ENCODE results near the gene ALDOC. TPM values are rescaled to one million over a fixed set of nuclear protein-coding genes. Genes with fewer than 3 reads are reported as not detected.

ALDOC gene
- total and polyA plus RNA-seq, 10 donors, result 16.9 to 64.4 (median 31.6) TPM

DNA sequence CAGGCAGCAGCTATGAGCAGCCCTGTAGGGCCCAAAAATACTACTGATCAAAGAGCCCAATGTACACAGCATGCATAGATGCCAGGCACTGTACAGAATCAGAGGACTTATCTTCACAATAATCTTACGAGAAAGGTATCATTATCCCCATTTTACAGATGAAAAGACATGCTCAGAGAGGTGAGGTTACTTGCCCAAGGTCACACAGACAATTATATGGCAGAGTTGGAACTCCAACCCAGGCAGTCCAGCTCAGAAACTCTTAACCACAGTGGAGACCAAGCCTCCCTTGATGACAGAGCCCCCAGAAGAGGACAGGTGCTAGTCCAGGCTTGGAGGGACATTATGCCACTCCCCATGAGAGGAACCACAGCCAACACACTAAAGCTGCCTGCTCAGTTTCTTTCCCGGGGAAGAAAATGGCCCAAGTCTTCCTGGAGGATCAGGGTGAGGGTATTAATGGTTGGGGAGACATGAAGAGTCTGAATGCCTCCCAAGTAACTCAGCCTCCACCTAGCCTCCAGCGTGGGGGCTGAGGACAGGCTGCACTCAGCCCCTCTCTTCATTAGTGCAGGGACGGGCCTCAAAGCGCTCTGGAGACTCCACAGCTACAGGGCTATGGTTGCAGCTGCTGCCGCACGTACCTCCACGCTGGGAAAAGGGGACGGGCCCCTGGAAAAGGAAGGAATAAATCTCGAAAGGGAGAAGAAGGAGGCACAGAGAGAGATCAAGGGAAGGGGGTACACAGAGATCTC lies 25.1 kb downstream of the ALDOC start:
- Histone ChIP-seq H3K4me1 (peaks cover 38 to 77% (median 60%) of the 10 kb centered on the region in 6 donors), H3K27me3 (replicated peaks in 1 of 7) (no peaks in the 10 kb centered on the region), H3K36me3 (peaks cover 0 to 47% (median 40%) of the 10 kb centered on the region in 6 donors), H3K27ac (peak overlapping the region in 7 of 8 donors; percentile 42 to 90 (median 84)), H3K4me3 (peak overlapping the region; percentile 67 to 99 (median 91)), H3K9me3 (no peaks in the 10 kb centered on the region)
- 21 to 34% (median 25%) methylated on average over 8 to 10 of the region's 10 CpGs for WGBS, 5 donors
- peak; percentile 76 for DNase-seq
- intact Hi-C loops (cut with DNase I; ENCODE audit: low total_unique reads), result no loop called here
- TF ChIP-seq POLR2AphosphoS5 (IDR thresholded peaks at IDR 0.05) (no peak), POLR2A (IDR thresholded peaks at IDR 0.05) (no peak)

DNA sequence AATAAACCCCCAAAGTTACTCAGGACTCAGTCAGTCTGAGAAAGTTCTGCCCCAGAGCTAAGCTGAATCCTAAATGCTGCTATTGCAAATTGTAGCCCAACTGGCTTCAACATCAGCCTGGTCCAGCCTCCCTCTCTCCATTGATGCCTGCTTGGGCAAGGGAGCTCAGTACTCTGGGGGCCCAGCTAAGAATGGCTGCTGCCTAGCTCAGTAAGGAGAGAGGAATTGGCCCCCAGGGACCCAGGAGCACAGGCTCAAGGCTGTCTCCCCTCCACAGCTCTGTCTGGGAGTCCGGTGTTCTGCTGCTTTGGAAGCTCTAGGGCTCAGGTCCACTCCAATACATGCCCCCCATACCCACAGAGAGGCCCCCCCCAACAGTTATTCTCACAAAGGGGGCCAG lies 25.8 kb downstream of the ALDOC start:
- Histone ChIP-seq H3K36me3 (peaks cover 0 to 47% (median 36%) of the 10 kb centered on the region in 6 donors), H3K4me3 (peak overlapping the region in 1 of 8 donors; percentile 99), H3K27me3 (replicated peaks in 1 of 7) (no peaks in the 10 kb centered on the region), H3K9me3 (no peaks in the 10 kb centered on the region), H3K27ac (peak overlapping the region in 5 of 8 donors; percentile 39 to 90 (median 87)), H3K4me1 (peaks cover 38 to 79% (median 60%) of the 10 kb centered on the region in 6 donors)
- peak; percentile 54 for DNase-seq
- TF ChIP-seq POLR2AphosphoS5 (IDR thresholded peaks at IDR 0.05) (no peak), POLR2A (IDR thresholded peaks at IDR 0.05) (no peak)
- TF ChIP-seq, protein P1, sequence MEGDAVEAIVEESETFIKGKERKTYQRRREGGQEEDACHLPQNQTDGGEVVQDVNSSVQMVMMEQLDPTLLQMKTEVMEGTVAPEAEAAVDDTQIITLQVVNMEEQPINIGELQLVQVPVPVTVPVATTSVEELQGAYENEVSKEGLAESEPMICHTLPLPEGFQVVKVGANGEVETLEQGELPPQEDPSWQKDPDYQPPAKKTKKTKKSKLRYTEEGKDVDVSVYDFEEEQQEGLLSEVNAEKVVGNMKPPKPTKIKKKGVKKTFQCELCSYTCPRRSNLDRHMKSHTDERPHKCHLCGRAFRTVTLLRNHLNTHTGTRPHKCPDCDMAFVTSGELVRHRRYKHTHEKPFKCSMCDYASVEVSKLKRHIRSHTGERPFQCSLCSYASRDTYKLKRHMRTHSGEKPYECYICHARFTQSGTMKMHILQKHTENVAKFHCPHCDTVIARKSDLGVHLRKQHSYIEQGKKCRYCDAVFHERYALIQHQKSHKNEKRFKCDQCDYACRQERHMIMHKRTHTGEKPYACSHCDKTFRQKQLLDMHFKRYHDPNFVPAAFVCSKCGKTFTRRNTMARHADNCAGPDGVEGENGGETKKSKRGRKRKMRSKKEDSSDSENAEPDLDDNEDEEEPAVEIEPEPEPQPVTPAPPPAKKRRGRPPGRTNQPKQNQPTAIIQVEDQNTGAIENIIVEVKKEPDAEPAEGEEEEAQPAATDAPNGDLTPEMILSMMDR (IDR thresholded peaks at IDR 0.05 in 8 of 11, conservative IDR thresholded peaks at IDR 0.05 in 3 of 11), result no peak
- intact Hi-C loops (cut with DNase I; ENCODE audit: low total_unique reads), result no loop called here
- WGBS, 5 donors, result 73 to 100% (median 94%) methylated on average over 1 of the region's 1 CpG

DNA sequence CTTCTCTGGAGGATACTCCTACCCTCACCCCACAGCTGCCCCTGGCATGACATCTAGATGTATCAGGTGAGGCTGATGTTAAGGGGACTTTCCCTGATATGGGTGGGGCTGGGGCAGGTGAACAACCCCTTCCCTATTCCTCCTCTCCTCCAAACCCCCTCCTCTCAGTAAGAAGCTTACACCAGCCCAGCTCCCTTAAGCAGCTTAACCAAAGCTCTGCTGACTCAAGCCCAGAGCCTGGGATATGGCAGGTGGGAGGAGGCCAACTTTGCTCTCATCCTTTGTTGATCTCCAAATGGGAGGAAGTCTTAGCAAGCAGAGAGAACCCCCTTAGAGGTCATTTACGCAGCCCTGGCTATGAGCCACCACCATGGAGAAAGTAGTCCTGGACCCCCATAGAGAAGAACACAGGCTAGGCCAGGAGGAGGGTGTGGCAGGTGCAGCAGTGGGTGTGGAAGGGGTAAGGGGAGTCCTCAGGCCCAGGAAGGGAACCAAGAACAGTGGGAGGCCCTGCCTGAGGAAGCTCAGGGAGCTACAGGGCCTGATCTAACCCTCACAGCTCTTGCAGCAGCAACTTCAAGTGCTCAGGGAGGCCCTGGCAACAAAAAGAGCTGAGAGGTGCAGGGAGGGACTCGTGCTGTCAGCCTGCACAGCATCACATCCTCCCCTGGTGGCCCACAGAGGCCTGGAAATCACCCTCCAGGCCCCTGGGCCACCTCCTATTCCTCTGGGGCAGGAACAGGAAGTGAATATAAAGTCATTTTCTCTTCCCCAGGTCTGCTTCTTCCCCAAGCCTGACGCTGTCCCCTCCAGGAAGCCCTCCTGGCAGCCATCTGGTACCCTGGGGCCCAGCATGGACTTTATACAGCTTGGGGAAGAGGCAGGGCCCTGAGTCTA lies 27.2 kb downstream of the ALDOC start:
- H3K27me3 ChIP-seq (replicated peaks in 1 of 7), result no peaks in the 10 kb centered on the region
- intact Hi-C loops (cut with DNase I; ENCODE audit: low total_unique reads), result loop anchor here (5.0 kb wide), 1 partner anchor 63 kb away; the partner anchor contains the start of gene RSKR
- peak overlapping the region; percentile 57 to 90 (median 84) for H3K27ac ChIP-seq
- TF ChIP-seq POLR2A (IDR thresholded peaks at IDR 0.05) (no peak), POLR2AphosphoS5 (IDR thresholded peaks at IDR 0.05) (peak in 2 of 3 donors; percentile 6 to 62)
- TF ChIP-seq, protein P1 (IDR thresholded peaks at IDR 0.05 in 8 of 11, conservative IDR thresholded peaks at IDR 0.05 in 3 of 11), result peak in 4 of 11 experiments; percentile 16 to 37 (median 28)
- no peaks in the 10 kb centered on the region for H3K9me3 ChIP-seq
- H3K4me3 ChIP-seq, result peak overlapping the region in 1 of 8 donors; percentile 20
- WGBS, 5 donors, result 32 to 62% (median 41%) methylated on average over 3 of the region's 3 CpGs
- peaks cover 0 to 36% (median 23%) of the 10 kb centered on the region in 6 donors for H3K36me3 ChIP-seq
- DNase-seq, result peak; percentile 83
- peaks cover 38 to 79% (median 60%) of the 10 kb centered on the region in 6 donors for H3K4me1 ChIP-seq

DNA sequence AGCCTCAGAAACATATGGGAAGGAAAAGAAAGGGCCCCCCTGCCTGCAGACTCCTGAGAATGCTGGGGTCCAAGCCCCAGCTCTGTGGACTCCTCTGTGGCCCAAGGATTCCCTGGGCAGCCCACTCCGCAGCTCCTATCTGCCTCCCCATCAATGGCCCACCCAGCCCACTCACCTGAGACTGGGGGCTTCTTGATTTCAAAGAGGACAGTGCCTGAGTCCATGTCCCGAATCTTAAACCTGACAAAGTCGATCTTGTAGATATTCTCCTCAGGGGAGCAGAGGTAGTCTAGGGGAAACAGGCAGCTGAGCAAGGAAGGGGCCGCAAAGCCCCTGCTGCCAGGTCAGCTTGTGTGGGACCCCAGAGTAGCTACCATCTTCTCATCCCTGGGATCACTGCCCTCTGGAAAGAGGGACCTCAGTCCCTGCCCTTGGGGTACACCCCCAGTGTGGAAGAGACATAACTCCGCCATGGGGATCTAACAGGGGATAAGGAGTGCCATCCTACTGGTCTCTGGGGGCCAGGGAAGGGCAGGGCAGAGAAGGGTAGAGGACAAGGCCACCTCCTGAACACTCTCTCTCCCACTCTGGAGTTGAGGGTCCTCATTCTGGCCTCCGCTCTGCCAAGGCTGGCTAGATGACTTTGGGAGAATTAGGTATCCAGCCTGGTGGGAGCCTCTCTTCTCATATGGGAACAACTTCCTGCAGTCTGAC lies 28.1 kb downstream of the ALDOC start:
- H3K4me3 ChIP-seq, result peak overlapping the region in 1 of 8 donors; percentile 51

More for the DNA sequence above, 28.1 kb downstream of the ALDOC start:
- Histone ChIP-seq H3K27me3 (replicated peaks in 1 of 7) (no peaks in the 10 kb centered on the region), H3K4me1 (peaks cover 38 to 70% (median 60%) of the 10 kb centered on the region in 6 donors), H3K27ac (peak overlapping the region; percentile 57 to 90 (median 86)), H3K9me3 (no peaks in the 10 kb centered on the region), H3K36me3 (peaks cover 0 to 27% (median 14%) of the 10 kb centered on the region in 6 donors)
- DNase-seq, result peak; percentile 52
- WGBS, 5 donors, result 84 to 94% (median 86%) methylated on average over 5 to 6 of the region's 6 CpGs
- TF ChIP-seq POLR2AphosphoS5 (IDR thresholded peaks at IDR 0.05), result no peak
- TF ChIP-seq, protein P1 (IDR thresholded peaks at IDR 0.05 in 8 of 11, conservative IDR thresholded peaks at IDR 0.05 in 3 of 11), result peak in 3 of 11 experiments; percentile 2 to 56 (median 24)
- TF ChIP-seq POLR2A (IDR thresholded peaks at IDR 0.05), result no peak
- intact Hi-C loops (cut with DNase I; ENCODE audit: low total_unique reads), result loop anchor here (5.0 kb wide), 1 partner anchor 64 kb away; the partner anchor contains the start of gene RSKR
